K562 (cell line): Measurements from ENCODE around the gene DOCK4. TPM values are rescaled to one million over a fixed set of nuclear protein-coding genes. Genes with fewer than 3 reads are reported as not detected.

Source experiments
- ATAC-seq: fragments of 200-7000 bp; cut with Tn5 transposase; 3 replicates; pipeline ENCODE4 v1.9.1; 2020; ENCODE audit warnings: moderate library complexity
- BruUV-seq: library from RNA; stranded (reverse); fragments of 400-500 nt; replicated peaks from 2 replicates; lab custom pipeline; 2021; lab: Mats Ljungman, UMichigan
- CTCF ChIA-PET: fragments of 300-600 bp; formaldehyde crosslinking; extraction: SDS; loops from one replicate; lab custom pipeline; 2021; ENCODE audit warnings: low intra/inter-chr PET ratio; lab: Yijun Ruan, JAX
- POLR2A ChIA-PET: fragments of 300-600, 350-650 bp; sonication (Branson Sonifier 250); formaldehyde crosslinking; extraction: SDS; loops from one replicate; lab custom pipeline; 2021; ENCODE audit warnings: antibody characterized with exemption, inconsistent platforms; lab: Yijun Ruan, JAX
- DNase-seq, 4 experiments: peaks; one replicate each; pipeline versions ENCODE4 v3.0.0 to v3.0.0-alpha.2; 2011 to 2018; ENCODE audit warnings: low spot score in 3 of 4, mixed read lengths in 3 of 4; ENCODE audit errors: extremely low read depth in 1 of 4
- FAIRE-seq: peaks from 2 replicates; lab custom pipeline; 2011; peaks lifted over from hg19 to GRCh38; lab: Jason Lieb, UNC
- H2AFZ ChIP-seq: 2 replicates; pipeline ENCODE4 v1.6.0; 2011; ENCODE audit warnings: low read depth, low read length, control low read depth, inconsistent platforms
- H3K27ac ChIP-seq: fragments of 200-600 bp; 3 replicates; pipeline ENCODE4 v1.8.0; 2011; ENCODE audit warnings: low read depth, mild to moderate bottlenecking, control low read depth, inconsistent platforms, low read length, moderate library complexity, mixed read lengths; ENCODE audit errors: extremely low read depth
- H3K27me3 ChIP-seq, 2 experiments: fragments of 300-600 bp in 1 of 2; 2 replicates in 1 of 2; 3 replicates in 1 of 2; pipeline versions ENCODE4 v1.6.0 to v1.8.0; 2011; ENCODE audit warnings: inconsistent platforms in 2 of 2, low read length in 2 of 2, mild to moderate bottlenecking in 1 of 2, mixed read lengths in 1 of 2, moderate library complexity in 1 of 2; ENCODE audit not compliant: control insufficient read depth in 2 of 2, insufficient read depth in 2 of 2
- H3K36me3 ChIP-seq: fragments of 300-600 bp; 3 replicates; pipeline ENCODE4 v1.8.0; 2011; ENCODE audit warnings: mild to moderate bottlenecking, low read length, inconsistent platforms; ENCODE audit not compliant: control insufficient read depth, insufficient read depth
- H3K4me1 ChIP-seq, 2 experiments: fragments of 200-600 bp in 1 of 2; replicated peaks in 1 of 2; 2 replicates in 1 of 2; 3 replicates in 1 of 2; pipeline versions ENCODE4 v1.5.1 to v1.8.0; 2011; ENCODE audit warnings: inconsistent platforms in 2 of 2, low read length in 2 of 2, mild to moderate bottlenecking in 1 of 2, mixed read lengths in 1 of 2, moderate library complexity in 1 of 2; ENCODE audit not compliant: control insufficient read depth in 2 of 2, insufficient read depth in 2 of 2
- H3K4me2 ChIP-seq: 2 replicates; pipeline ENCODE4 v1.6.1; 2011; ENCODE audit warnings: low read length, control low read depth, inconsistent platforms, mixed read lengths; ENCODE audit not compliant: insufficient read depth
- H3K4me3 ChIP-seq: fragments of 200-600 bp; sonication (generic), shearing (Covaris generic); 2 replicates; pipeline ENCODE4 v1.5.1; 2016; ENCODE audit warnings: control low read depth, inconsistent platforms
- H3K79me2 ChIP-seq: fragments of 200-600 bp; 3 replicates; pipeline ENCODE4 v1.8.0; 2011; ENCODE audit warnings: low read length, inconsistent platforms; ENCODE audit not compliant: control insufficient read depth, insufficient read depth
- H3K9ac ChIP-seq, 2 experiments: 2 replicates each; pipeline versions ENCODE4 v1.6.0 to v1.6.1; 2011; ENCODE audit warnings: low read depth in 2 of 2, low read length in 2 of 2, control low read depth in 1 of 2, inconsistent platforms in 1 of 2, mild to moderate bottlenecking in 1 of 2, mixed read lengths in 1 of 2; ENCODE audit not compliant: insufficient read depth in 1 of 2
- H3K9me1 ChIP-seq: one replicate; pipeline ENCODE4 v1.6.0; 2011; ENCODE audit warnings: inconsistent platforms, mild to moderate bottlenecking, low read length, moderate library complexity; ENCODE audit not compliant: control insufficient read depth, insufficient read depth
- H3K9me3 ChIP-seq: replicated peaks from 2 replicates; pipeline ENCODE4 v1.5.1; 2011; ENCODE audit warnings: low read depth, low read length, inconsistent platforms; ENCODE audit not compliant: control insufficient read depth, insufficient read depth
- H4K20me1 ChIP-seq: replicated peaks from 2 replicates; pipeline ENCODE4 v1.6.1; 2011; ENCODE audit warnings: low read length, inconsistent platforms, mixed read lengths; ENCODE audit not compliant: control insufficient read depth, insufficient read depth
- ADNP ChIP-seq: fragments of 200-800 bp; sonication (Bioruptor generic); IDR thresholded peaks from 2 replicates; pipeline ENCODE4 v1.6.1; 2016; ENCODE audit warnings: missing genetic modification characterization, missing compliant biosample characterization
- ARID3B ChIP-seq: fragments of 250-450 bp; sonication (Bioruptor Pico); IDR thresholded peaks from 2 replicates; pipeline ENCODE4 v1.4.0; 2020; ENCODE audit warnings: borderline replicate concordance
- ESRRA ChIP-seq: fragments of 450-650 bp; IDR thresholded peaks from 2 replicates; pipeline ENCODE4 v1.6.1; 2014; ENCODE audit warnings: low read depth, mild to moderate bottlenecking, moderate library complexity, borderline replicate concordance
- HES1 ChIP-seq: fragments of 450-650 bp; IDR thresholded peaks from 2 replicates; pipeline ENCODE4 v1.6.1; 2016; ENCODE audit warnings: low read depth, mild to moderate bottlenecking, moderate library complexity
- SIX5 ChIP-seq, 2 experiments: IDR thresholded peaks; 2 replicates each; pipeline ENCODE4 v1.6.1; 2011; ENCODE audit warnings: low read length in 2 of 2, borderline replicate concordance in 1 of 2, low read depth in 1 of 2, mild to moderate bottlenecking in 1 of 2, moderate library complexity in 1 of 2; ENCODE audit not compliant: insufficient read depth in 1 of 2
- TFE3 ChIP-seq: fragments of 450-650 bp; formaldehyde crosslinking; IDR thresholded peaks from 2 replicates; pipeline ENCODE4 v1.4.0; 2020; ENCODE audit warnings: mild to moderate bottlenecking, mixed read lengths
- ZNF609 ChIP-seq: sonication (generic); formaldehyde crosslinking; IDR thresholded peaks from 2 replicates; pipeline ENCODE4 v1.8.1; 2023; ENCODE audit warnings: missing genetic modification reagents, mild to moderate bottlenecking, borderline replicate concordance
- ZNF785 ChIP-seq: fragments of 250-450 bp; sonication (Bioruptor Pico); IDR thresholded peaks from 2 replicates; pipeline ENCODE4 v1.4.0; 2020; ENCODE audit warnings: mild to moderate bottlenecking
- WGBS: fragments of 100-300 bp; shearing (Covaris generic); methylation state at CpG from one replicate; pipeline ENCODE4 v1.1.6; 2016; ENCODE audit warnings: low coverage, mixed read lengths; ENCODE audit not compliant: insufficient coverage; ENCODE audit errors: missing lambda C conversion rate; 5-methylcytosine and 5-hydroxymethylcytosine counted together
- in situ Hi-C: fragments of 300-500 bp; cut with MboI; formaldehyde crosslinking; loops from 4 replicates; pipeline ENCODE4 v1.15.0; 2018; ENCODE audit warnings: inconsistent platforms, mixed read lengths
- intact Hi-C: fragments of 100-400 bp; cut with micrococcal nuclease; formaldehyde crosslinking; loops from 2 replicates; pipeline ENCODE4 v1.14.2; 2022
- polyA plus RNA-seq, 8 experiments: library from polyadenylated mRNA; depleted of rRNA in 4 of 8; stranded (reverse) in 5 of 8; unstranded in 3 of 8; fragments of >200 nt; fragmentation: Nextera tagmentation in 2 of 8; fragmentation: Illumina TruSeq in 1 of 8; extraction: Ambion mirVana in 2 of 8; extraction: Trizol in 1 of 8; gene quantifications; 2 replicates each; pipeline versions ENCODE4 v1.2.1 to v1.2.3, GENCODE V29; 2011 to 2014; ENCODE audit warnings: inconsistent platforms in 1 of 8, missing spikeins in 1 of 8
- total RNA-seq, 7 experiments: library from RNA; depleted of rRNA in 6 of 7; stranded (reverse); fragments of >200 nt in 6 of 7; fragmentation: Illumina TruSeq in 2 of 7; extraction: Trizol in 2 of 7; gene quantifications; 2 replicates each; pipeline versions ENCODE4 v1.2.1 to v1.2.3, GENCODE V29; 2011 to 2021; ENCODE audit warnings: low replicate concordance in 1 of 7

The DOCK4 gene
- total and polyA plus RNA-seq, 9 of the 15 experiments (the other 6 are each of a cell fraction or from before 2014, with no cell fraction given): 0.42 to 5.7 (median 2.3) TPM

- Histone ChIP-seq H3K9me3 (no peaks in the 10 kb centered on the region), H3K27me3 (peaks cover 7 to 8% of the 10 kb centered on the region in 2 experiments; a peak in 2 of 5 replicates), H2AFZ (no peak overlapping the region), H3K9ac (no peak overlapping the region), H3K36me3 (no peaks in the 10 kb centered on the region), H3K27ac (no peak overlapping the region), H3K9me1 (no peaks in the 10 kb centered on the region), H3K4me2 (no peak overlapping the region), H3K4me3 (no peak overlapping the region), H4K20me1 (no peaks in the 10 kb centered on the region), H3K79me2 (no peaks in the 10 kb centered on the region), H3K4me1 (no peaks in the 10 kb centered on the region)
- no TSS peak for BruUV-seq
- DNase-seq (no peak), FAIRE-seq (no peak), ATAC-seq (no peak)
- WGBS: 0% methylated on average over 1 of the region's 1 CpG
- ChIA-PET CTCF (no interaction called here), POLR2A (interaction anchor here (1.0 to 1.5 kb wide), 2 partner anchors 11 to 16 kb away, joined by 3 to 4 read pairs; no protein-coding TSS in a partner anchor)
- intact Hi-C loops (no loop called here), in situ Hi-C loops (no loop called here)
- TF ChIP-seq SIX5 (IDR thresholded peaks at IDR 0.05; ENCODE audit: borderline replicate concordance in 1 of 2, insufficient read depth in 1 of 2, low read depth in 1 of 2, low read length in 2 of 2) (no peak), ZNF785 (CRISPR knock-in tag) (no peak), TFE3 (no peak), HES1 (no peak), ADNP (tag) (no peak), ARID3B (no peak), ZNF609 (CRISPR knock-in tag) (no peak), ESRRA (no peak)
Observed at GRCh38 chr7:112019932-112020331, 186.3 kb downstream of the DOCK4 start.
